Astrocyte (in vitro differentiated cells and primary cell): ENCODE results near the gene CMIP.

Source experiments
- EZH2 ChIP-seq: IDR thresholded peaks from 2 replicates; pipeline ENCODE4 v1.6.1; 2012; ENCODE audit warnings: mild to moderate bottlenecking, low read length, inconsistent platforms; ENCODE audit not compliant: insufficient read depth
- TF ChIP-seq, protein P1 (sequence below): IDR thresholded peaks from 2 replicates; pipeline ENCODE4 v1.5.1; 2011; ENCODE audit warnings: low read depth, mild to moderate bottlenecking, inconsistent platforms, low read length, moderate library complexity; ENCODE audit not compliant: insufficient read depth

- TF ChIP-seq, protein P1, sequence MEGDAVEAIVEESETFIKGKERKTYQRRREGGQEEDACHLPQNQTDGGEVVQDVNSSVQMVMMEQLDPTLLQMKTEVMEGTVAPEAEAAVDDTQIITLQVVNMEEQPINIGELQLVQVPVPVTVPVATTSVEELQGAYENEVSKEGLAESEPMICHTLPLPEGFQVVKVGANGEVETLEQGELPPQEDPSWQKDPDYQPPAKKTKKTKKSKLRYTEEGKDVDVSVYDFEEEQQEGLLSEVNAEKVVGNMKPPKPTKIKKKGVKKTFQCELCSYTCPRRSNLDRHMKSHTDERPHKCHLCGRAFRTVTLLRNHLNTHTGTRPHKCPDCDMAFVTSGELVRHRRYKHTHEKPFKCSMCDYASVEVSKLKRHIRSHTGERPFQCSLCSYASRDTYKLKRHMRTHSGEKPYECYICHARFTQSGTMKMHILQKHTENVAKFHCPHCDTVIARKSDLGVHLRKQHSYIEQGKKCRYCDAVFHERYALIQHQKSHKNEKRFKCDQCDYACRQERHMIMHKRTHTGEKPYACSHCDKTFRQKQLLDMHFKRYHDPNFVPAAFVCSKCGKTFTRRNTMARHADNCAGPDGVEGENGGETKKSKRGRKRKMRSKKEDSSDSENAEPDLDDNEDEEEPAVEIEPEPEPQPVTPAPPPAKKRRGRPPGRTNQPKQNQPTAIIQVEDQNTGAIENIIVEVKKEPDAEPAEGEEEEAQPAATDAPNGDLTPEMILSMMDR: no peak
- no peak for TF ChIP-seq EZH2
Measured at GRCh38 chr16:81755915-81756614, 311.5 kb downstream of the CMIP start.
